ENCODE results near the gene ADAMTS2.

The ADAMTS2 gene

DNA sequence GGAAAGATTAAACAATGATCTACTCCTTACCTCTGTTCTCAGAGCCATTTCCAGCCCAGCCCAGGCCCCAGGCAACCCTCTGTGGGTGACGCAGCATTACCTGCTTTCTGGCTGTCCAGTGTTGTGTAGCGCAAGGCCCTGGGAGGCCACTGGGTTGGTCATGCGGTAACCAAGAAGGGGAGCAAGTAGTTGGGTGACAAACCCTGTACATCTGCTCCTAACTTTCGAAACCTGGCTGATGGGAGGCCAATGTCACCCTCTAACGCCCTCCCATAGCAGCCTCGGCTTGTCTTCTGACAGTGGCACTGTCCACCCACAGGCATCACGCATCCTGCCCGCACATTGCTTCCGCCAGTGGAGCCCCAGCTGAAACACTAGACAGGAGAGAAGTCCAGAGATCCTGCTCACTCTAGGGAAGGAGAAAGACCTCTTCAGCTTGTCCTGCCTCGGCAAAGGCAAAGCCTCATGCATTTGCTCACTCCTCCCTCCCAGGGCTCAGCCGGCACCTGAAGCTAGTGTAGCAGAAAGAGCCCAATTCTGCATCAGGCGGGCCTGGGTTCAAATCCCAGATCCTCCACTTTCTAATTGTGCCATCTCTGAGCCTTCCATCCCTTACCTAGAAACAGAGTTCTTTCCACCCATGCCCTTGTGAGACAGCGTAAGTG is 94.6 kb downstream of the ADAMTS2 start:
- no peak for DNase-seq

GRCh38 chr5:179246227-179246626 is 99.0 kb downstream of the ADAMTS2 start:
- no peak for DNase-seq

DNA sequence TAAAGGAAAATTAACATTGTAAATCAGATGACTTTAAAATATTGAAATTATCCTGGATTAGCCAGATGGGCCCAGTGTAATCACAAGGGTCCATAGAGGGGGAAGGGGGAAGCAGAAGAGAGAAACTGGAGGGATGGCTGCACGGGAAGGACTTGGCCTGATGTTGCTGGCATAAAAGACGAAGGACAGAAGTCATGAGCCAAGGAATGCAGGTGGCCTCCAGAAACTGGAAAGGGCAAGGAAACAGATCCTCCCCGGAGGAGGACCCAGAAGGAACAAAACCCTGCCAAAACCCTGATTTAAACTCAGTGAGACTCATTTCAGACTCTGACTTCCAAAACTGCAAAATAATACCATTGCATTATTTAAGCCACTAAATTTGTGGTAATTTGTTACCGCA is 100.2 kb downstream of the ADAMTS2 start:
- no peak for DNase-seq

DNA sequence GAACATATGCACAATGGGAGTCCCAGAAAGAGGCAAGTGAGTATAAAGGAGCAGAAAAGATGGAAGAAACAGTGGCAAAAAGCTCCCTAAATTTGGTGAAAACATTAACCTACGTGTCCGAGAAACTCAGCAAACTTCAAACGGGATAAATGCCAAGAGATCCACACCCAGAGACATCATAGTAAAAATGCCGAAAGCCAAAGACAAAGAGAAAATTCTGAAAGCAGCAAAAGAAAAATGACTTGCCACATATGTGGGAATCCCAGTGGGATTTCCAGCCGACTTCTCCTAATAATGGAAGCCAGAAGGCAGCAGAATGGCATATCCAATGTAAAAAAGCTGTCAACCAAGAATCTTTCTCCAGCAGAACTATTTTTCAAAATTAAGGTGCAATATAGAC is 101.2 kb downstream of the ADAMTS2 start:
- DNase-seq, result no peak

- DNase-seq, result no peak
These were observed 101.9 kb downstream of the ADAMTS2 start for GRCh38 chr5:179243333-179243732.

DNA sequence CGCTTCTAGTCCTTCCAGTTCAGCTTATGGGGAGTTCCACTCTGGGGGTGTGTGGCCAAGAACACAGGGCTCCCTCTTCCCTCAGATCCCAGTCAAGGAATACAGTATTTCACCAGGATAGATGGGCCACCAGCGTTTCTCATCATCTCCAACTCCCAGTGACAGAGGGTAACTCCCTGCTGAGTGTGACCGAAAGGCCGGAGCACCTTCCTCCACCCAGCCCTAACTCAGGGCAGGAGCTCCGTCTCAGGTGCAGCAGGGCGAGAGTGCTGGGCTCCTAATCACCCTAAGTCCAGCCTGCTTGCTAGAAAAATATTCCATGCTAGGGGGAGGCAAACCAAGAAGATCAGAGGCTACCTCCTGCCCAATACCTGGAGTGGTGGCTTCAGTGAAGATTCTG is 102.6 kb downstream of the ADAMTS2 start:
- DNase-seq, result no peak

DNA sequence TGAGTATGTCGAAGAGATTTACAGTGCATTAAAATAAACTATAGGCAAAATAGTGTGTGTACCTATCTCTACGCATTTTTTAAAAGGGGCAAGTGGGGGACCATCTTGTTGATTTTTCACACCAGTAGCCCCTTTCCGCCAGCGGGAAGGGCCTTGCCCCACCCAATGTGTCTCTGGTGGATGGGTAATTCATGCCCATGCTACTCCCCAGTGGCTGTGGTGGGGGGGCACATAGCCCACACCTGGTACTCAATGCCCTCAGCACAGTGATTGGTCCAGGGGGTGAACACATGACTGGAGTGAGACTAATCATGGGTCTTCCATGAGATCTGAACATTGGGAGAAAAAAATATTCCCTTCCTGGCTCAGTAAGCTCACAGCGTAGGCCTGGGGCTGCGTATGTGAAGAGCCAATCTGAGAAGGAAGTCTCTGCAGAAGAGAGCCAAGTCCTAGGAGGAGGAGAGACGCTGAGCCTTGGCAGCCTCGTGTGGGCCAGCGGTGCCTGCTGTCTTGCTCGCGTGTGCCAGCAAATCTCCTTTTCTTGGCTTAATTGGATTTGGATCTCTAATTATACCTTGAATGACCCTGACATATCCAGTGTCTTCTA is 103.4 kb downstream of the ADAMTS2 start:
- DNase-seq, result no peak

DNA sequence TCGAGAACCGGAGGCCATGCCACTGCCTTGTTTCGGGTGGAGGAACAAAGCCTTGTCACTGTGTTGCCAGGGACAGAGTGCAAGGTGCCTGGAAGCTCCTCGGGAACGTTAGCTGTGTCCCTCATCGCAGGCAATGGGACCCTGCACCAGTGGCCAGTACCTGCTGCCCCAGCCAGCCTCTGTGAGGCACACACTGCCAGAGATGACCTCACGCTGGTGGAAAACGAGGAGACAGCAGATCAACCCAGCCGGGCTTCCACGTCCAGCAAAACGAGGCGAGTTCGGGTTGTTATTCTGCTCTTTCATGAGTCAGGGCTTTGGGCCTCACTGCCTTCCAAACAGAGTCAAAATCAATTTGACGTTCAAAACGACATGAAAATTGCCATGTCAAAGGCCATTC is 104.1 kb downstream of the ADAMTS2 start:
- no peak for DNase-seq

- DNase-seq, result no peak
These were observed 104.7 kb downstream of the ADAMTS2 start for GRCh38 chr5:179240561-179240960.

DNA sequence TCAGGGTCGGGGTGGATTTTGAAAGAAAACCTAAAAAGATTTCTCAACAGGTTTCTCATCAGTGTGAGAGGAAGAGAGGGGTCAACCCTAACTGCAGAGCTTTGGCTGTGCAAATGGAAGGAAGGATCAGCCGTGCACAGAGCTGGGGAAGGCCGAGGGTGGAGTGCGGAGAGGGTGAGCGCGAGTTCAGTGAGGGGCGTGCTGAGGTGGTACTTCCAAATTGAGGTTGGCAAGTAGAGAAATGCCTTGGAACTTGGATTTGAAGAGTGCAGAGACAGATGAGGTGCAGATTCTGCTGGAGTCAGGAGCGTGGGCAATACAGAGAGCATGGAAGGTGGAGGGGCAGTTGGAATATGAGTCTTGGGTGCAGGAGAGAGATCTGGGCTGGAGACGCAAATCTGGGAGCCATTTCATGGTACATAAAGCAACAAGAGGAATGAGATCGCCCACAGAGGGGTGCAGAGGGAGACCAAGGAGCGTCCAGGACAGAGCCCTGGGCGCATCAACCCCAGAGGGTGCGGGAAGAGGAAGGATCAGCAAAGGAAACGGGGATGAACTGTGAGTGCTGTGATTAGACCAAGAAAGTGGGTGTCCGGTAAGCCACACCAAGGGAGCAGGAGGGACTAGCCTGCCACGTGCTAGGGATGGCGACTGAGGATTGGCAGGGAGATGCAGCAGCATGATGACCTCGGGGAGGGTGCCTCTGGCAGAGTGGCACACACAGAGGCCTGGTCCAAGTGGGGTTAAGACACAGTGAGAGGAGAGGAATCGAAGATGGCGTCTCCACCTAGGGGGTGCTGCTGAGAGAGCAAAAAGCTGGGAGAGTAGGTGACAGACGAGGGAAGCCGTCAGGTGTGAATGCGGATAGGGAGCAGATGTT is 105.8 kb downstream of the ADAMTS2 start:
- no peak for DNase-seq

DNA sequence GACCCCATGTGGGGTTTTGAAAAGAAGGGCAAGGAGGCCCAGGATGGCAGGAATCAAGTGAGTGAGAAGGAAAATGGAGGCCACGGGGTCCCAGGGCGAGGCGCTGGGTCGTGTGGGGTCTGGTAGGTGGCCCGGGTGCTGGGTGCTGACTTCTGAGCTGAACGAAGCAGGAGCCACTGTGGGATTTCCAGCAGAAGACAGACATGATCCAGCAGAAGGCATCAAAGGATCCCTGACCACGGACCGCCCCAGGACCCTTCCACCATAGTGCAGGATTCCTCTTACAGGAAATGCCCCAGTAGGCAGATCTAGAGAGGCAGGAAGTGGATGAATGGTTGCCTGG is 106.7 kb downstream of the ADAMTS2 start:
- DNase-seq, result no peak

- DNase-seq, result no peak
These were observed 107.3 kb downstream of the ADAMTS2 start for GRCh38 chr5:179237770-179238627.

DNA sequence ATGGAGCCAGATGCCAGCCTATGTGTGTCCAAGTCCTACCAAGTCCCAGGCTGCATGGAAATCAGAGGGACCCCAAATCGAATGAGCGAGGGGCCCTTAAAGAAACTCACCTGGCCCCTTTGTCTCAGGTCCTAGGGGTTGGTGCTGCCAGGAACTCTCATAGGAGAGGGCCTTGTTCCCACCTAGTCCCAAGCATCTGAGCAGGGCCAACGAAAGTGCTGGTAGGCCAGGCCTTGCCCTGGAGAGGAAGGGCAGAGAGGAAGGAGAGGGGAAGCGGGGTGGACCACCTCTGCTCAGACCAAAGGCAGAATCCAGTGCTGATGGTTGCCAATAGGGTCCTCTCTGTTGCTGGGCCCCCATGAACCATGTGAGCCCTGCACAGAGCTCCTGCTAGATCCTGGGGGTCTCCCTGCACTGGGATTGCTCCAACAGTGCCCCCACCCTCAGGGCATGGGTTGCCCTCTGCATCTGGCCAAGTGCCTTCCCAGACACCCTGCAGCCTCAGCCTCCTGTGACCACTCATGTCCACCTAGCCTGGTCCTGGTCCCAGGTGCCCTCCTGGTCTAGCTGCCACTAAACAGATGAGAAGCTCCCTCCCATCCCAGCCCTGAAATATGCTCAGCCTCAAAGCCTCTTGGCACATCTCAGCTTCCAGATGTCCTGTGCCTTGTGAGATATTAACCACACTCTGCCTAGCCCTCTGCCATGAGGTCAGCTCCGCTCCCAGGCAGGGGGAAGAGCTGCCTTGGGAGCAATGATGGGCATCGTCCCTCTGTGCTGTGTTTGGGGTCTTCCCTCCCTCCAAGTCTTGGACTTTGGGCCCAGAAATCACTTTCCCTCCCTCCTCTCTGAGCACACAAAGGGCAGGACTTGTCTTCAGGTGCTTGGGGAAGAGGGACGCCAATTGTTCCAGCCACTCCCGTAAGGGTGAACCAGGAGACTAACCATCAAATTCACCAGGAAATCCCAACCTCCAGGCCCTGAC is 109.6 kb downstream of the ADAMTS2 start:
- DNase-seq, result no peak

DNA sequence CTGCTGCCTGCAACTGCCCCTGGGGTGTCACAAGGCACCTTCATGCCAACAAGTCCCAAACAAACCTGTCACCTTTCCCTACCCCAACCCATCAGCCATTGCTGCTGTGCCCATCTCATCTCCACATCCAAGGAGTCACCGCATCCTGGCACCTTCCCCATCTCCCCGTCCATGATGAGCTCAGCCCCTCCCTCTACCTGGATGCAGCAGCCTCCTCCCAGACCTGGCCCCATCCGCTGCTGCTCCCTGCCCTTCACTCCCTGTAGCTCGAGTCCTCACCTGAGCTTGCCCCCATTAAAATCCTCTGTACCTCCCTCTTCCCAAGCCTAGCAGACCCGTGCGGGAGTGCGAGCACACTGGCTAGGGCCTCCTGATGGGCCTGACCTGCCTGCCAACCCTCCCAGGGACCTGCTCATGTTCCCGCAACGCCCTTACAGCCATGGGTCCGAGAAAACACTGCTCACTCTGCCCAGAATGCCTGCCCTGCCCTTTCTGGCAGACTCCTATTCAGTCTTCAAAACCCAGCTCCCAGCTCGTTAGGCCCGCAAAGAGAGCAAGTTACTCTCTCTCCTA is 110.6 kb downstream of the ADAMTS2 start:
- DNase-seq, result no peak

DNA sequence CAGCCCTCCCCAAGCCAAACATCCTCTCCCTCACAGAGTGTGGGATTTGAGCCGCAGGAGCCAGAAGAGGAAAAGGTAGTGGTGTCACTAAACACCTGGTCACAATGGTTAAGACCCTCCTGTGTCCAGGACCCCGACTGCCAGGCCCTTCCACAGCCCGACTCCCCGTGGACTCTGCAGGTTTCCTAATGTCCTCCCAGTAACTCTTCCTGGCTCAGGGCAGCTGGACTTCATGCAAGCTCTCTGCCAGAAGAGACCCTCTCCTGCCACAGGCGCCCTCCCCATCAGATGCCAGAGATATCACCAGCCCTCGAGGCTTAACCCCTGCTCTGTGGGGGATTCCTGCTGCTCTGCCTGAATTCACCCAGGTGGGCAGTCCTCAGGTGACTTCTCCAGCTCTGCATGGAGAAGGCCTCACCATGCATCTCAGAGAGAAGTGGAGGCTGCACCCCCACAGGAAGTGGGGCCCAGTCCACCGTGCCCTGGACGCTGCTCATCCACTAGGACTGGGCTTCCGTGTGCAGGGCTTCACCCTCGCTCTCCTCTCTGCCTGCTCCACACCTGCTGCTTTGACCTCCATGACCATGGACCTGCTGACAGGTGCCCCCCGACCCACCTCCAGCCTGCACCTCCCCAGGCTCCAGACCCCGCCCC is 111.2 kb downstream of the ADAMTS2 start:
- no peak for DNase-seq

DNA sequence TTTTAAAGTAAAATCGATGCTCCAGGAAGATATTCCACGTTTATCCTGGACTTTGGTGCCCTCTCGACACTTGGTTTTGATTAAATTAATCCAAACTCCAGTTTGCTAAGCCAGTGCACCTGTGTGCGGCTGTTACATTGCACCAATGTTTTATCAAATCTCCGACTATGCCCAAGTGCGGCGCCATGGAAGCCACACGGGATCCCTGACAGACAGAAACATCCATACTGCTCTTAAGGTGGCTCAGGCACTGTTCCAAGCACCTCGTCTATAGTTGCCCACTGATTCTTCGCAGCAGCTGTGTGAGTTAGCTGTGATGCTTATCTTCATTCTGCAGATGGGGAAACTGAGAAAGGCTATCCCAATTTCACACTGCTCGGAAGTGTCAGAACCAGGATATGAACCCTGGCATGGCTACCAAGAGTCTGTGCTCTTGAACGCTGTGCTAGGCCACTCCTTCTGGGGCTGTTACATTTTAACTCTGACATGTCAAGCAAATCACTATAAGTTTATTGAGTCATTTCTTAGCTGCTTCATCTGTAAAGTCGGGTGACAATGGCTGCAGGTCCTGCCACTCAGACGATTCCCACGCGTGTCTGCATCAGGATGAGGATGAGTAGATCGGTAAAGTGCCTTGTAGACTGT is 113.0 kb downstream of the ADAMTS2 start:
- no peak for DNase-seq

DNA sequence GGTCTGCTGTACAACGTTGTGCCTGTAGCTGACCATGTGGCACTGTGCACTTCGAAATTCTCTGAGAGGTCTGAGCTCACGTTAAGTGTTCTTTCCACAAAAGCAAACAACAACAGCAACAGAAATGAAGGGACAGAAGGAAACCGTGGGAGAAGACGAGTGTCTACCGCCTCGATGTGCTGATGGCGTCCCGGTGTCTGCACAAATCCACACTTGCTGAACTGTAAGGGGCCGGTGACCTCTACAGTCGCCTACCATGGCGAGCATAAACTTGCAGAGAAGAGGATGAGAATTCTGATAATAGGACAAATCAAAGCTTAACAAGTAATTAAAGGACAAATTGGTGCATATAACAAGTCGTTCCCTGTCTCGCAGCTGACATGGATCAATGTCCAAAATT is 114.0 kb downstream of the ADAMTS2 start:
- DNase-seq, result no peak

- DNase-seq, result no peak
These were observed 115.2 kb downstream of the ADAMTS2 start for GRCh38 chr5:179230061-179230461.

GRCh38 chr5:179229331-179229831 is 115.9 kb downstream of the ADAMTS2 start:
- DNase-seq, result no peak
